Stomach (tissue), 4 donors: ENCODE data around the gene TCHH.

Experiments used
- POLR2A ChIP-seq, 4 donors: fragments of 450-650 bp; IDR thresholded peaks; one replicate each; pipeline ENCODE4 v1.6.1; 2016; ENCODE audit warnings: antibody characterized with exemption in 4 of 4, control low read depth in 2 of 4, mild to moderate bottlenecking in 1 of 4, moderate library complexity in 1 of 4
- POLR2AphosphoS5 ChIP-seq, 3 donors: sonication (generic); formaldehyde crosslinking; IDR thresholded peaks; one replicate each; pipeline ENCODE4 v1.6.1; 2016; ENCODE audit warnings: antibody characterized with exemption in 3 of 3
- TF ChIP-seq, protein P1 (sequence below), 7 experiments: fragments of 450-650 bp in 4 of 7; fragments of 200-600 bp in 3 of 7; sonication (generic) in 3 of 7; IDR thresholded peaks; one replicate each; pipeline ENCODE4 v1.5.1; 2016 to 2019; ENCODE audit warnings: antibody characterized with exemption in 7 of 7, control low read depth in 2 of 7, mild to moderate bottlenecking in 1 of 7

DNA sequence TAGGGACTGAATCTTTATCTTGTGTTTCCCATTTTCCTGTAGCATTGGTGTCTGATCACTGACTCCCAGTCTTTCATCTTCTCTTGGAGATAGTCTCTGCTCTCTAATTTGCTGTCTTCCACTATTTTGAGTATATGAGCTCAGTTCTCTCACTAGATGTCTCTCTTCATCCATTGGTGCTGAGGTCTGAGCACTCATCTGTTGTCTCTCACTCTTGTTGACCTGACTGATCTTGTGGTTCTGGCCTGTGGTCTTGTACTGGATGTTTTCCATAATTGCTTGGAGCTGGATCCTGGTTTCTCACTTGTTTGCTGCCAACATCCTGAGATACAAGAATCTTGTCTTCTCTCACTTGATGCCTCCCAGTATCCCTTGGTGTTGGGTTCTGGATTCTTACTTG is 53.3 kb downstream of the TCHH start:
- TF ChIP-seq, protein P1, sequence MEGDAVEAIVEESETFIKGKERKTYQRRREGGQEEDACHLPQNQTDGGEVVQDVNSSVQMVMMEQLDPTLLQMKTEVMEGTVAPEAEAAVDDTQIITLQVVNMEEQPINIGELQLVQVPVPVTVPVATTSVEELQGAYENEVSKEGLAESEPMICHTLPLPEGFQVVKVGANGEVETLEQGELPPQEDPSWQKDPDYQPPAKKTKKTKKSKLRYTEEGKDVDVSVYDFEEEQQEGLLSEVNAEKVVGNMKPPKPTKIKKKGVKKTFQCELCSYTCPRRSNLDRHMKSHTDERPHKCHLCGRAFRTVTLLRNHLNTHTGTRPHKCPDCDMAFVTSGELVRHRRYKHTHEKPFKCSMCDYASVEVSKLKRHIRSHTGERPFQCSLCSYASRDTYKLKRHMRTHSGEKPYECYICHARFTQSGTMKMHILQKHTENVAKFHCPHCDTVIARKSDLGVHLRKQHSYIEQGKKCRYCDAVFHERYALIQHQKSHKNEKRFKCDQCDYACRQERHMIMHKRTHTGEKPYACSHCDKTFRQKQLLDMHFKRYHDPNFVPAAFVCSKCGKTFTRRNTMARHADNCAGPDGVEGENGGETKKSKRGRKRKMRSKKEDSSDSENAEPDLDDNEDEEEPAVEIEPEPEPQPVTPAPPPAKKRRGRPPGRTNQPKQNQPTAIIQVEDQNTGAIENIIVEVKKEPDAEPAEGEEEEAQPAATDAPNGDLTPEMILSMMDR (IDR thresholded peaks at IDR 0.05): no peak
- TF ChIP-seq POLR2A (IDR thresholded peaks at IDR 0.05) (no peak), POLR2AphosphoS5 (IDR thresholded peaks at IDR 0.05) (no peak)
